T-helper 1 cell treated with Interleukin-12 subunit alpha and Interleukin-12 subunit beta and Interleukin-4 antibody, amounts not matched to agents 30 μg/mL and 1 μg/mL, for 36 hours (primary cell): ENCODE results near the gene ZNF112.
"Not testable (repeated sequence)": the region's sequence is repeated elsewhere in the genome, so short reads cannot be mapped to it uniquely, and the experiment has no call there.

Experiments used
- H3K27ac Mint-ChIP-seq: one replicate; pipeline ENCODE4 v1.8.0; 2021; ENCODE audit warnings: mild to moderate bottlenecking, mixed read lengths
- H3K27me3 Mint-ChIP-seq: one replicate; pipeline ENCODE4 v1.8.0; 2021; ENCODE audit warnings: low read depth, mixed read lengths
- H3K36me3 Mint-ChIP-seq: one replicate; pipeline ENCODE4 v1.8.0; 2021; ENCODE audit warnings: low read depth, mixed read lengths
- H3K4me1 Mint-ChIP-seq: one replicate; pipeline ENCODE4 v1.8.0; 2021; ENCODE audit warnings: low read depth, mixed read lengths
- H3K4me3 Mint-ChIP-seq: one replicate; pipeline ENCODE4 v1.8.0; 2021; ENCODE audit warnings: mild to moderate bottlenecking, moderate library complexity, mixed read lengths
- H3K9me3 Mint-ChIP-seq: one replicate; pipeline ENCODE4 v1.8.0; 2021; ENCODE audit warnings: mixed read lengths

The ZNF112 gene

DNA sequence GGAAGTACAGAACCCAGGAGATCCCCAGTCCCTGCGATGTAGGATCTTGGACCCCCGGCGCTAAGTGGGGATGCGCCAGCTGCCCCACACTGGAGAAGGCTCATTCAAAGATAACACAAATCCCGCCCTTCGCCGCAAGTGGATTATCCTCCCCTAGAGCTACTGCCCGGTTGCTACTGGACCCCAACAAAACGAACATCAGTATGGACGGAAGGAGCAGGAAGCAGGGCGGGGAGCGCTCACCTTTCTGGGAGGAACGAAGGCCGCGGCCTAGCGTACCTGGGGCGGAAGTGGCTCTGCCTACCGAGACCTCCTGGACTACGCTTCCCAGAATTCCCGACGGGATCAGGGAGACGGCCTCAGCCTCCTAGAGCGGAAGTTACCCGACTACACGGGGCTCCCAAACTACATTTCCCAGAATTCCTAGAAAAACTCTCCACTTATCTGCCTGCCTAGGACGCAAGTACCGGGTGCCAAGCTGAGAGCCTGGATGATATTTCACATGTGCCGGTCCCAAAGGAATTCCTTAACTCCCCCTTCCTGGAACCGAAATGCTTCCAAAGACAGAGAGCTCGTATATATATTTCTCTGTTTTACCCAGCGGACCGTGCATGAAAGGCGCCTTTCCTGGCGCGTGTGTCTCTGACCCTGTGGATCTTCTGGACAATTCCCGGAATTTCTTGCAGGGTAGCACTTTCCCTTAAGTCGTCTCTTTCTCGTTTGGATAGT, at the start of gene ZNF112:
TSS of gene ZNF112 (minus strand) at position 298 of the 729 bp plus-strand sequence. CDS start 16,141 bp downstream, outside the sequence.
- Mint-ChIP-seq H3K27me3 (no peaks in the 10 kb centered on the region), H3K4me3 (no peak within 1 kb of the TSS), H3K36me3 (no peaks in the 10 kb centered on the region), H3K27ac (no peak within 1 kb of the TSS), H3K9me3 (peaks cover 74% of the 10 kb centered on the region), H3K4me1 (no peaks in the 10 kb centered on the region)

DNA sequence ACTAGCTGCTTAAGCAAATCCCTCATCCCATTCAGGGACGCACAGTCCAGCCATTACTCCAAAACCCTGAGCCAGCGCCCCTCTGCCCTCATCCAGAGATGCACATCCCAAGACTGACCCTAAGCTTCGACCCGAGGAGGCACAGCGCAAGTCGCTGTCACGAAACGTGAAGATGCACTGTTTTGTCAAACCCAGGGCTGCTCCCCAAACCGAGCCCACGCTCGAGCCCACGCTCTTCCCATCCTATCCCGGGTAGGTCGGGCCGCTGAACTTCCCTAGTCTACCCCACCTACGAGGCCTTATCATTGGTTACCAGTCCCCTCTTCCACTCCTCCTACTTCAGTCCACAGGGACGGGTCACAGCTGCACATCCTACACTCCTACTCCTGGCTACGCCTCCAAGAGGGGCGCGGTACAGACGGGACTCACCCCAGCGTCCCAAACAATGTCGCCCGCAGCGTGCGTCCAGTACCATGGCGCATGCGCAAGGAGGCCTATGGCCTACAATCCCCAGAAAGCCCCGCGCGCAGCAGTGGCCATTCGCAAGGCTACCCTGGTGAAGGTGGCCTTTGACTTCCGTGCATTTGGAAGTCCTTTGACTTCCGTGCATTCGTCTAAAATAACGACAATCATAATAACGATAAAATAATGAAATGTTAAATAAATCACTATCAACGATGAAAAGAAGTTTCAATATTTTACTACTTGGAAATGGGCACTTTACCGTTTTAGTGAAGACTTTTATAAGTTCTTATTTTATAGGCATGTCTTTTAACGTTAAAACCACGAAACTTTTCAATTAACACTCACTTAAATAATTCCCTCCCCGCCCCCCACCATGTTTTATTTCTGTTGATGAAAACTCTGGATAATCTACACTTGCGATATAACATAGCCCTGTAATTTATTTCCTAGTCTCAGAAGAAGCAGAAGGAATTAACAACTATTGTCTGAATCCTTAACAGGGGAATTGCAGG, 44.9 kb upstream of the ZNF112 start, which contains the start of gene ZNF285:
TSS of gene ZNF285 (minus strand) at position 470 of the 977 bp plus-strand sequence. CDS start 4,395 bp downstream, outside the sequence.
- Mint-ChIP-seq H3K27ac (peak within 1 kb of the TSS; percentile 11), H3K36me3 (peaks cover 3% of the 10 kb centered on the region), H3K9me3 (peaks cover 44% of the 10 kb centered on the region), H3K27me3 (no peaks in the 10 kb centered on the region), H3K4me1 (peaks cover 4% of the 10 kb centered on the region), H3K4me3 (peak within 1 kb of the TSS; percentile 77)

DNA sequence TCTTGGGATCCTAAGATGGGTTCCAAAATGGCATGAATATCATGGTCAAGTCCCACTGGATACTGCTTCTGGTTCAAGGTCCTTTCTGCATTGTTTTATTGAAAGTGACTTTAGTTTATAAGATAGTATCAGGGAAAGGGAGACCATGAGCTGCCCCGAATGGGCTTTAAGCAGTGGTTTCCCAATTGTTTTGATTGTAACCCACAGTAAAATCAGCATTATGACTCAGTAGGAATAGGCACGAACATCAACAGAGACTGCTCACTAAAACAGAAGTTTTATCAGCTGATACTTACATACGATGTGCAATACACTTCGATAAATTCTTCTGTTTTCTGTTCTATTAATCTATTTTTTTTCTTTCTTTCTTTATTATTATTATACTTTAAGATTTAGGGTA, 32.8 kb upstream of the ZNF112 start:
- H3K9me3 Mint-ChIP-seq, result peaks cover 61% of the 10 kb centered on the region
- not testable (repeated sequence) for H3K4me1 Mint-ChIP-seq, H3K27ac Mint-ChIP-seq, H3K36me3 Mint-ChIP-seq, H3K4me3 Mint-ChIP-seq, H3K27me3 Mint-ChIP-seq

GRCh38 chr19:44374789-44375188, 18.3 kb upstream of the ZNF112 start:
- peaks cover 2% of the 10 kb centered on the region for H3K36me3 Mint-ChIP-seq
- no peaks in the 10 kb centered on the region for H3K4me1 Mint-ChIP-seq
- no peak overlapping the region for H3K4me3 Mint-ChIP-seq
- no peak overlapping the region for H3K27ac Mint-ChIP-seq
- H3K27me3 Mint-ChIP-seq, result no peaks in the 10 kb centered on the region
- peaks cover 57% of the 10 kb centered on the region for H3K9me3 Mint-ChIP-seq

- Mint-ChIP-seq H3K36me3 (peaks cover 2% of the 10 kb centered on the region), H3K9me3 (peaks cover 61% of the 10 kb centered on the region), H3K27me3 (no peaks in the 10 kb centered on the region), H3K4me3 (no peak overlapping the region), H3K4me1 (no peaks in the 10 kb centered on the region), H3K27ac (no peak overlapping the region)
These were observed 15.5 kb upstream of the ZNF112 start for GRCh38 chr19:44371815-44372480.

GRCh38 chr19:44367024-44367423, 10.5 kb upstream of the ZNF112 start:
- H3K9me3 Mint-ChIP-seq, result peaks cover 48% of the 10 kb centered on the region
- H3K4me3 Mint-ChIP-seq, result no peak overlapping the region
- H3K27me3 Mint-ChIP-seq, result no peaks in the 10 kb centered on the region
- no peak overlapping the region for H3K27ac Mint-ChIP-seq
- H3K4me1 Mint-ChIP-seq, result no peaks in the 10 kb centered on the region
- H3K36me3 Mint-ChIP-seq, result no peaks in the 10 kb centered on the region

GRCh38 chr19:44346556-44346955, 9.9 kb downstream of the ZNF112 start:
- H3K4me3 Mint-ChIP-seq, result no peak overlapping the region
- H3K27me3 Mint-ChIP-seq, result no peaks in the 10 kb centered on the region
- H3K36me3 Mint-ChIP-seq, result no peaks in the 10 kb centered on the region
- H3K27ac Mint-ChIP-seq, result no peak overlapping the region
- H3K4me1 Mint-ChIP-seq, result no peaks in the 10 kb centered on the region
- peaks cover 59% of the 10 kb centered on the region for H3K9me3 Mint-ChIP-seq

- H3K9me3 Mint-ChIP-seq, result peaks cover 59% of the 10 kb centered on the region
- no peaks in the 10 kb centered on the region for H3K4me1 Mint-ChIP-seq
- no peaks in the 10 kb centered on the region for H3K27me3 Mint-ChIP-seq
- no peak overlapping the region for H3K27ac Mint-ChIP-seq
- H3K36me3 Mint-ChIP-seq, result no peaks in the 10 kb centered on the region
- no peak overlapping the region for H3K4me3 Mint-ChIP-seq
These were observed 10.5 kb downstream of the ZNF112 start for GRCh38 chr19:44345959-44346358.

DNA sequence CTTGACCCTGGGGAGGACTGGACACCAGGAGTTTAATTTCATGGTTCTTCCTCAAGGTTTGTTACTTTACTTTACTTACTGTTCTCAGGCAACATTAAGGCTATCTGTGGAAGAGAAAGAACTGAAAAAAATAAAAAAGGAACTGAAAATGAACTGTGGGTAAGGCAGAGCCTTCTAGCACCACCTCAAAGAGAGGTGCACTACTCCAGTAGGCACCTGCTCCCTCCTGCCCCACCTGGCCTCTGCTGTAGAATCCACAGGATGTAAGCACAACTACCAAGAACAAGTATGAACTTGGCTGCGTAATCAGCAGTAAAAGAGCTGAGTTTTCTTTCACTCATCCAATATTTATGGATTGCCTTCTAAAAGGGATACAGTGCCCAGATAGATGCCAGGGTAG, 12.2 kb downstream of the ZNF112 start:
- Mint-ChIP-seq H3K4me1 (no peaks in the 10 kb centered on the region), H3K9me3 (peaks cover 50% of the 10 kb centered on the region), H3K27ac (no peak overlapping the region), H3K4me3 (no peak overlapping the region), H3K27me3 (no peaks in the 10 kb centered on the region), H3K36me3 (no peaks in the 10 kb centered on the region)

GRCh38 chr19:44341794-44342193, 14.7 kb downstream of the ZNF112 start:
- Mint-ChIP-seq H3K27ac (no peak overlapping the region), H3K36me3 (no peaks in the 10 kb centered on the region), H3K9me3 (peaks cover 51% of the 10 kb centered on the region), H3K27me3 (no peaks in the 10 kb centered on the region), H3K4me1 (no peaks in the 10 kb centered on the region), H3K4me3 (no peak overlapping the region)

- H3K36me3 Mint-ChIP-seq, H3K4me3 Mint-ChIP-seq, H3K27ac Mint-ChIP-seq, H3K4me1 Mint-ChIP-seq, H3K27me3 Mint-ChIP-seq: not testable (repeated sequence)
- H3K9me3 Mint-ChIP-seq, result peaks cover 75% of the 10 kb centered on the region
These were observed 21.8 kb downstream of the ZNF112 start for GRCh38 chr19:44334639-44335038.

- no peak overlapping the region for H3K4me3 Mint-ChIP-seq
- no peaks in the 10 kb centered on the region for H3K36me3 Mint-ChIP-seq
- no peaks in the 10 kb centered on the region for H3K4me1 Mint-ChIP-seq
- H3K27me3 Mint-ChIP-seq, result no peaks in the 10 kb centered on the region
- no peak overlapping the region for H3K27ac Mint-ChIP-seq
- H3K9me3 Mint-ChIP-seq, result peaks cover 81% of the 10 kb centered on the region
These were observed 24.3 kb downstream of the ZNF112 start for GRCh38 chr19:44332145-44332544.

GRCh38 chr19:44315883-44316282, 40.6 kb downstream of the ZNF112 start:
- no peaks in the 10 kb centered on the region for H3K36me3 Mint-ChIP-seq
- H3K4me1 Mint-ChIP-seq, result no peaks in the 10 kb centered on the region
- H3K4me3 Mint-ChIP-seq, result no peak overlapping the region
- no peaks in the 10 kb centered on the region for H3K27me3 Mint-ChIP-seq
- peaks cover 38% of the 10 kb centered on the region for H3K9me3 Mint-ChIP-seq
- no peak overlapping the region for H3K27ac Mint-ChIP-seq

- no peak overlapping the region for H3K27ac Mint-ChIP-seq
- H3K4me1 Mint-ChIP-seq, result no peaks in the 10 kb centered on the region
- H3K36me3 Mint-ChIP-seq, result peaks cover 2% of the 10 kb centered on the region
- H3K9me3 Mint-ChIP-seq, result peaks cover 32% of the 10 kb centered on the region
- H3K27me3 Mint-ChIP-seq, result no peaks in the 10 kb centered on the region
- H3K4me3 Mint-ChIP-seq, result no peak overlapping the region
These were observed 43.2 kb downstream of the ZNF112 start for GRCh38 chr19:44313231-44313630.
